Globus pallidus (tissue), 1 donor: Measurements from ENCODE around the gene B3GALT5.
A peak's percentile ranks its signal among the peaks of the same experiment; 100 is the strongest.
"Not testable (repeated sequence)": the region's sequence is repeated elsewhere in the genome, so short reads cannot be mapped to it uniquely, and the experiment has no call there.

Source experiments
- DNase-seq: peaks from one replicate; pipeline ENCODE4 v3.0.0-alpha.2; 2015; ENCODE audit warnings: low spot score

B3GALT5 gene

GRCh38 chr21:39668369-39668768, 55.6 kb downstream of the B3GALT5 start:
- no peak for DNase-seq

GRCh38 chr21:39669485-39669884, 56.7 kb downstream of the B3GALT5 start:
- DNase-seq: no peak

GRCh38 chr21:39669976-39670661, 57.4 kb downstream of the B3GALT5 start:
- no peak for DNase-seq

- no peak for DNase-seq
Observed at GRCh38 chr21:39670701-39671100, 58.0 kb downstream of the B3GALT5 start.

GRCh38 chr21:39671986-39672385, 59.2 kb downstream of the B3GALT5 start:
- DNase-seq: no peak

GRCh38 chr21:39673163-39673562, 60.4 kb downstream of the B3GALT5 start:
- DNase-seq: no peak

GRCh38 chr21:39673736-39674135, 61.0 kb downstream of the B3GALT5 start:
- no peak for DNase-seq

- DNase-seq: no peak
Observed at GRCh38 chr21:39674801-39675200, 62.1 kb downstream of the B3GALT5 start.

GRCh38 chr21:39675590-39675989, 62.9 kb downstream of the B3GALT5 start:
- DNase-seq: no peak

GRCh38 chr21:39675993-39676661, 63.4 kb downstream of the B3GALT5 start:
- DNase-seq: peak; percentile 7

GRCh38 chr21:39680216-39680615, 67.5 kb downstream of the B3GALT5 start:
- DNase-seq: no peak

GRCh38 chr21:39681257-39681656, 68.5 kb downstream of the B3GALT5 start:
- DNase-seq: no peak

GRCh38 chr21:39681845-39682244, 69.1 kb downstream of the B3GALT5 start:
- no peak for DNase-seq

- no peak for DNase-seq
Observed at GRCh38 chr21:39685236-39685635, 72.5 kb downstream of the B3GALT5 start.

- DNase-seq: no peak
Observed at GRCh38 chr21:39685991-39686390, 73.3 kb downstream of the B3GALT5 start.

GRCh38 chr21:39686646-39687468, 74.1 kb downstream of the B3GALT5 start:
- DNase-seq: no peak

- DNase-seq: no peak
Observed at GRCh38 chr21:39688010-39688409, 75.3 kb downstream of the B3GALT5 start.

GRCh38 chr21:39689860-39690259, 77.1 kb downstream of the B3GALT5 start:
- not testable (repeated sequence) for DNase-seq

- DNase-seq: no peak
Observed at GRCh38 chr21:39690454-39690853, 77.7 kb downstream of the B3GALT5 start.

GRCh38 chr21:39694750-39695149, 82.0 kb downstream of the B3GALT5 start:
- DNase-seq: no peak

GRCh38 chr21:39696196-39696595, 83.5 kb downstream of the B3GALT5 start:
- DNase-seq: no peak

GRCh38 chr21:39696618-39697017, 83.9 kb downstream of the B3GALT5 start:
- no peak for DNase-seq

- DNase-seq: no peak
Observed at GRCh38 chr21:39700318-39700717, 87.6 kb downstream of the B3GALT5 start.
